ENCODE data around the gene BICC1. TPM values are rescaled to one million over a fixed set of nuclear protein-coding genes. Genes with fewer than 3 reads are reported as not detected.

BICC1 gene
- total and polyA plus RNA-seq, 2 of the 13 experiments (the other 11 are each of a cell fraction or from before 2014, with no cell fraction given): 0.18 to 1.5 TPM

DNA sequence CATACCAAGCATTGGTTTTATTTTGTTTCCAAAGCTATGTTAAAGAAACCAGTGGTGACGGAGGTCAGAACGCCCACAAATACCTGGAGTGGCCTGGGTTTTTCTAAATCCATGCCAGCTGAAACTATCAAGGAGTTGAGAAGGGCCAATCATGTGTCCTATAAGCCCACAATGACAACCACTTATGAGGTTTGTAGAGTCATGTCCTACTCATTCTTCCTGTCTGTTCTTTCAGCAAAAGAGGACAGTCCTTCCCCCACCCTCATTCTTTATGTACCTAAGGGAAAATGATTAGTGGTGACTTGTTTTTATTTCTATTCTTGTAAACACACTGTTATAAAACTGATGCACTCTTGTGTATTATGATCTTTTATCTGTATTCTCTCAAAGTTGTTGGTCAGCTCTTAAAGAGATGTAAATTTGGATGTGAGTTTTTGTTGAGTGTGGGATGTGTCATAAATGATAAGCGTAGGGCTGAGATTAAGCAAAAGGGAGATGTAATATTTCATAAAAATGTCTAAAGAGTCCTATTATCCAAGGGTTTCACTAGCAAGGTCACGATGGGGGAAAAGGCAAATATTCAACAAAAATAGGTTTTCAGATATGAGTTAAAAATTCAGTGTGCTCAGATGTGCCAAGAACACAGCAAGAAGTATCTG lies 294.4 kb downstream of the BICC1 start:
- in situ Hi-C loops (cut with HindIII; ENCODE audit: extremely low pct_ligation_motif_present, low pct_unique_long_range_greater_than_20kb) (no loop called here), intact Hi-C loops (cut with micrococcal nuclease; ENCODE audit: unreplicated experiment) (no loop called here)
- Histone ChIP-seq H3K36me3 (replicated peaks in 1 of 2; ENCODE audit: control insufficient read depth in 1 of 2, insufficient read depth in 2 of 2, low read length in 2 of 2) (peaks cover 1 to 3% of the 10 kb centered on the region in 2 experiments; a peak in 1 of 5 replicates), H3K9me3 (ENCODE audit: low read length) (no peaks in the 10 kb centered on the region), H4K20me1 (ENCODE audit: insufficient read depth, low read length) (no peaks in the 10 kb centered on the region), H3K4me3 (replicated peaks in 1 of 3; ENCODE audit: insufficient read depth in 1 of 3, low read depth in 2 of 3, low read length in 3 of 3) (no peak overlapping the region), H3K4me2 (ENCODE audit: low read depth, low read length) (no peak overlapping the region), H3K79me2 (ENCODE audit: insufficient read depth, low read length) (no peaks in the 10 kb centered on the region), H3K27me3 (ENCODE audit: control insufficient read depth in 1 of 2, insufficient read depth in 2 of 2, low read length in 2 of 2) (no peaks in the 10 kb centered on the region), H3K27ac (ENCODE audit: extremely low read length, insufficient read depth, low read length) (no peak overlapping the region), H3K9ac (ENCODE audit: insufficient read depth, low read depth, low read length) (no peak overlapping the region), H2AFZ (ENCODE audit: low read length) (no peak overlapping the region), H3K4me1 (ENCODE audit: insufficient read depth, low read length) (peaks cover 31% of the 10 kb centered on the region)
- POLR2A ChIA-PET: no interaction called here
- FAIRE-seq (no peak), ATAC-seq (no peak), DNase-seq (ENCODE audit: low spot score) (no peak)
- BruUV-seq (replicated peaks): no TSS peak
- CTCF ChIA-PET (ENCODE audit: low intra/inter-chr PET ratio, low total read pairs): no interaction called here
- 92% methylated on average over 4 of the region's 4 CpGs for WGBS (ENCODE audit: low lambda C conversion rate)
- TF ChIP-seq ZNF484 (CRISPR knock-in tag; IDR thresholded peaks at IDR 0.05; ENCODE audit: borderline replicate concordance, low read depth) (no peak), ZNF792 (CRISPR knock-in tag; IDR thresholded peaks at IDR 0.05) (no peak), ZBTB40 (IDR thresholded peaks at IDR 0.05) (no peak), ZBTB40 (CRISPR knock-in tag; IDR thresholded peaks at IDR 0.05) (no peak), AGO2 (optimal IDR thresholded peaks at IDR 0.05; ENCODE audit: low read depth, low read length) (no peak), ZEB1 (IDR thresholded peaks at IDR 0.05; ENCODE audit: insufficient replicate concordance, low read depth) (no peak), RFX1 (IDR thresholded peaks at IDR 0.05) (no peak), DMAP1 (CRISPR knock-in tag; IDR thresholded peaks at IDR 0.05) (no peak), MEF2D (CRISPR knock-in tag; IDR thresholded peaks at IDR 0.05) (no peak), ZNF567 (CRISPR knock-in tag; IDR thresholded peaks at IDR 0.05; ENCODE audit: borderline replicate concordance) (no peak), ZNF232 (CRISPR knock-in tag; IDR thresholded peaks at IDR 0.05; ENCODE audit: borderline replicate concordance) (no peak), ZNF691 (CRISPR knock-in tag; IDR thresholded peaks at IDR 0.05; ENCODE audit: borderline replicate concordance, low read depth) (no peak), PTBP1 (IDR thresholded peaks at IDR 0.05; ENCODE audit: low read depth, low read length, poor library complexity, severe bottlenecking) (no peak)
- TF ChIP-seq, protein P1, sequence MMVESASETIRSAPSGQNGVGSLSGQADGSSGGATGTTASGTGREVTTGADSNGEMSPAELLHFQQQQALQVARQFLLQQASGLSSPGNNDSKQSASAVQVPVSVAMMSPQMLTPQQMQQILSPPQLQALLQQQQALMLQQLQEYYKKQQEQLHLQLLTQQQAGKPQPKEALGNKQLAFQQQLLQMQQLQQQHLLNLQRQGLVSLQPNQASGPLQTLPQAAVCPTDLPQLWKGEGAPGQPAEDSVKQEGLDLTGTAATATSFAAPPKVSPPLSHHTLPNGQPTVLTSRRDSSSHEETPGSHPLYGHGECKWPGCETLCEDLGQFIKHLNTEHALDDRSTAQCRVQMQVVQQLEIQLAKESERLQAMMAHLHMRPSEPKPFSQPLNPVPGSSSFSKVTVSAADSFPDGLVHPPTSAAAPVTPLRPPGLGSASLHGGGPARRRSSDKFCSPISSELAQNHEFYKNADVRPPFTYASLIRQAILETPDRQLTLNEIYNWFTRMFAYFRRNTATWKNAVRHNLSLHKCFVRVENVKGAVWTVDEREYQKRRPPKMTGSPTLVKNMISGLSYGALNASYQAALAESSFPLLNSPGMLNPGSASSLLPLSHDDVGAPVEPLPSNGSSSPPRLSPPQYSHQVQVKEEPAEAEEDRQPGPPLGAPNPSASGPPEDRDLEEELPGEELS (CRISPR knock-in tag; IDR thresholded peaks at IDR 0.05): no peak
